Heart left ventricle (tissue), 16 donors: ENCODE results near the gene TNIK. TPM values are rescaled to one million over a fixed set of nuclear protein-coding genes. Genes with fewer than 3 reads are reported as not detected.

Source experiments
- ATAC-seq, 4 donors: fragments of 200-7000 bp; cut with Tn5 transposase; one replicate each; pipeline ENCODE4 v1.9.1; 2020 to 2022; ENCODE audit warnings: moderate library complexity in 4 of 4, mild to moderate bottlenecking in 3 of 4, moderate number of reproducible peaks in 1 of 4
- DNase-seq, 5 donors: peaks; one replicate each; pipeline ENCODE4 v3.0.0-alpha.2; 2020
- H3K27ac ChIP-seq, 12 donors: fragments of 200-600 bp; sonication (generic) in 4 of 12; one replicate each; pipeline versions ENCODE4 v1.5.0 to v1.8.0; 2016 to 2022; ENCODE audit warnings: mild to moderate bottlenecking in 2 of 12
- H3K27me3 ChIP-seq, 9 donors: fragments of 200-600 bp; sonication (generic) in 2 of 9; one replicate each; pipeline versions ENCODE4 v1.5.1 to v1.8.0; 2016 to 2022; ENCODE audit warnings: mild to moderate bottlenecking in 3 of 9
- H3K36me3 ChIP-seq, 9 donors: fragments of 200-600 bp; sonication (generic) in 2 of 9; one replicate each; pipeline versions ENCODE4 v1.5.0 to v1.8.0; 2018 to 2022; ENCODE audit warnings: mild to moderate bottlenecking in 2 of 9
- H3K4me1 ChIP-seq, 12 donors: fragments of 200-600 bp; sonication (generic) in 4 of 12; one replicate each; pipeline versions ENCODE4 v1.5.0 to v1.8.0; 2016 to 2022; ENCODE audit warnings: mild to moderate bottlenecking in 3 of 12
- H3K4me3 ChIP-seq, 12 donors: fragments of 200-600 bp; sonication (generic) in 4 of 12; one replicate each; pipeline versions ENCODE4 v1.5.0 to v1.8.0; 2017 to 2022; ENCODE audit warnings: mild to moderate bottlenecking in 9 of 12, moderate library complexity in 4 of 12
- H3K9me3 ChIP-seq, 12 donors: fragments of 200-600 bp; sonication (generic) in 4 of 12; one replicate each; pipeline versions ENCODE4 v1.5.0 to v1.8.0; 2016 to 2022; ENCODE audit warnings: mild to moderate bottlenecking in 1 of 12
- POLR2A ChIP-seq, 2 donors: fragments of 450-650 bp; IDR thresholded peaks; one replicate each; pipeline ENCODE4 v1.6.1; 2017; ENCODE audit warnings: antibody characterized with exemption in 2 of 2, mild to moderate bottlenecking in 2 of 2, moderate library complexity in 2 of 2
- WGBS, 4 donors: extraction: QIAGEN DNeasy Blood & Tissue Kit in 2 of 4; methylation state at CpG; one replicate each; pipeline versions ENCODE4 v1.1.5 to v1.1.7; 2013 to 2018; 5-methylcytosine and 5-hydroxymethylcytosine counted together
- intact Hi-C, 10 donors: fragments of 100-400 bp; cut with DNase I; formaldehyde crosslinking; loops; one replicate each; pipeline versions ENCODE4 v1.11.1 to v1.14.2; 2022
- polyA plus RNA-seq, 2 donors: library from polyadenylated mRNA; stranded (reverse); fragments of 200-250 nt; gene quantifications; one replicate each; pipeline ENCODE4 v1.2.3, GENCODE V29; 2013
- total RNA-seq, 9 donors: library from RNA; depleted of rRNA in 2 of 9; stranded (reverse); fragments of >200 nt in 2 of 9; fragmentation: NEBNext Ultra II Directional in 3 of 9; extraction: Animal tissue kit (Norgen Biotek cat#: 25700) in 3 of 9; gene quantifications; one replicate each; pipeline versions ENCODE4 v1.1.0 to v1.2.4, GENCODE V29; 2016 to 2023
- TF ChIP-seq, protein P1 (sequence below), 12 donors: fragments of 200-600 bp; sonication (generic) in 4 of 12; IDR thresholded peaks; one replicate each; pipeline versions ENCODE4 v1.5.0 to v1.8.0; 2018 to 2022; ENCODE audit warnings: antibody characterized with exemption in 12 of 12, mild to moderate bottlenecking in 5 of 12
- donor health status: ischemic (EF 13 %, LVEDD 7.1; RV severe dilation, severe dysfunction).
- donor health status: healthy with polysubstance abuse.
- donor health status: DM: no; HTN: yes; CAD: no.
- donor health status: DM: no; HTN: no; CAD: no.
- donor health status: ischemic (EF 25% LVEDD 6.9; RV normal size, moderate dysfunction).
- donor health status: ischemic (EF 25% LVEDD 5.7; RV mildly dilated, moderate dysfunction).
- donor health status: healthy.
- donor health status: DM: yes; HTN: yes; CAD: no.
- donor health status: ischemic (EF 35%, LVEDD 5.7; RV mildly dilated, moderate dysfunction).
- donor health status: nonischemic (EF 11% LVEDD 7.7; RV severe dilation, severe dysfunction).
- donor health status: DM: yes; HTN: yes; CAD: no.
- donor health status: PGD.
- donor health status: ischemic (EF 29% LVEDD 5.4; RV normal size, mild dysfunction).
- donor health status: nonischemic (EF 23%, LVEDD 6.1; RV moderate dilation, normal function).

The TNIK gene
- total and polyA plus RNA-seq, 11 donors, result 12.3 to 51.6 (median 32.4) TPM

DNA sequence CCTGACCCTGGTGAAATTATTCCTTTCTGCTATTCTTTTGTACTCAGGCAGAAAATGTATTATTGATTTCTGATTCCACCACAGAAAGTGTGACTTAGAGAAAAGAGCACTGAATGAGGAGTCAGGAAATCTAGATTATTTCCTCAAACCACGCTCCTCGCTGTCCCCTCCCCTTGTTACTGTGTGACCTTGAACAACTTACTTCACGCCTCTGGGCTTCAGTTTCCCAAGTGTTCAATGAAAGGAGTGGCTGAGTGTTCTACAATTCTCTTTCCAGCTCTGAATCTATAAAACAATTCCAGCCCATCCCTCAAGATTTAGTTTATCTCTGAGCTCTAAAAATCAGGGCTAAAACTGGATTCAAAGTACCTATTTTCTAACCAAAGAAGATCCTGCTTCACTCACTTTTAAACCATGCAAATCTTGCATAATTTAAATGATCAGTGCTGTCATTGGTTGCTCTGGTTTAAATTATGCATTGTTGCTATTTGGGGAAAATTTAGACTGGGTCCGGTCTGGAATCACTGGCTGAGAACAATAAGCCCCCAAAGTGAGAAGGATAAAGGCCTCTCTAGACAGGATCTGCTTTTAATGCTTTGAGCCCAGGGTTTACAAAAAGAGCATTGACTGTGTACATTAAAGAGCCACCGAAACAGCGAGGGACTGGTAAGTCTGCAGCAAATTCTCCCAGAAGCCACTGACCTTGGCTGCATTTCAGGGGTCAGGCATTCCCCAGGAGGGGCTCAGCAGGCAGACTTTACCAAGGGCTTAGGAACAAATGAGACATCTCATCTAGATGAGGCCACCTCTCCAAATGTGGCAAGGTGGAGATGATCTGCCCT is 3.2 kb downstream of the TNIK start:
- ATAC-seq (no peak), DNase-seq (no peak)
- 49 to 55% (median 51%) methylated on average over 6 of the region's 6 CpGs for WGBS, 4 donors
- intact Hi-C loops, result loop anchor here (5.0 to 10.0 kb wide), 12 partner anchors 40 to 280 kb away; no protein-coding TSS in a partner anchor
- H3K4me1 ChIP-seq, result peaks cover 0 to 68% (median 15%) of the 10 kb centered on the region in 12 donors
- no peak for TF ChIP-seq POLR2A (IDR thresholded peaks at IDR 0.05)
- TF ChIP-seq, protein P1, sequence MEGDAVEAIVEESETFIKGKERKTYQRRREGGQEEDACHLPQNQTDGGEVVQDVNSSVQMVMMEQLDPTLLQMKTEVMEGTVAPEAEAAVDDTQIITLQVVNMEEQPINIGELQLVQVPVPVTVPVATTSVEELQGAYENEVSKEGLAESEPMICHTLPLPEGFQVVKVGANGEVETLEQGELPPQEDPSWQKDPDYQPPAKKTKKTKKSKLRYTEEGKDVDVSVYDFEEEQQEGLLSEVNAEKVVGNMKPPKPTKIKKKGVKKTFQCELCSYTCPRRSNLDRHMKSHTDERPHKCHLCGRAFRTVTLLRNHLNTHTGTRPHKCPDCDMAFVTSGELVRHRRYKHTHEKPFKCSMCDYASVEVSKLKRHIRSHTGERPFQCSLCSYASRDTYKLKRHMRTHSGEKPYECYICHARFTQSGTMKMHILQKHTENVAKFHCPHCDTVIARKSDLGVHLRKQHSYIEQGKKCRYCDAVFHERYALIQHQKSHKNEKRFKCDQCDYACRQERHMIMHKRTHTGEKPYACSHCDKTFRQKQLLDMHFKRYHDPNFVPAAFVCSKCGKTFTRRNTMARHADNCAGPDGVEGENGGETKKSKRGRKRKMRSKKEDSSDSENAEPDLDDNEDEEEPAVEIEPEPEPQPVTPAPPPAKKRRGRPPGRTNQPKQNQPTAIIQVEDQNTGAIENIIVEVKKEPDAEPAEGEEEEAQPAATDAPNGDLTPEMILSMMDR (IDR thresholded peaks at IDR 0.05), result no peak
- no peaks in the 10 kb centered on the region for H3K36me3 ChIP-seq
- peak overlapping the region in 10 of 12 donors; percentile 35 to 92 (median 86) for H3K27ac ChIP-seq
- peaks cover 0 to 4% (median 0%) of the 10 kb centered on the region in 9 donors for H3K27me3 ChIP-seq
- H3K4me3 ChIP-seq, result peak overlapping the region in 6 of 12 donors; percentile 74 to 83 (median 79)
- H3K9me3 ChIP-seq, result no peaks in the 10 kb centered on the region

DNA sequence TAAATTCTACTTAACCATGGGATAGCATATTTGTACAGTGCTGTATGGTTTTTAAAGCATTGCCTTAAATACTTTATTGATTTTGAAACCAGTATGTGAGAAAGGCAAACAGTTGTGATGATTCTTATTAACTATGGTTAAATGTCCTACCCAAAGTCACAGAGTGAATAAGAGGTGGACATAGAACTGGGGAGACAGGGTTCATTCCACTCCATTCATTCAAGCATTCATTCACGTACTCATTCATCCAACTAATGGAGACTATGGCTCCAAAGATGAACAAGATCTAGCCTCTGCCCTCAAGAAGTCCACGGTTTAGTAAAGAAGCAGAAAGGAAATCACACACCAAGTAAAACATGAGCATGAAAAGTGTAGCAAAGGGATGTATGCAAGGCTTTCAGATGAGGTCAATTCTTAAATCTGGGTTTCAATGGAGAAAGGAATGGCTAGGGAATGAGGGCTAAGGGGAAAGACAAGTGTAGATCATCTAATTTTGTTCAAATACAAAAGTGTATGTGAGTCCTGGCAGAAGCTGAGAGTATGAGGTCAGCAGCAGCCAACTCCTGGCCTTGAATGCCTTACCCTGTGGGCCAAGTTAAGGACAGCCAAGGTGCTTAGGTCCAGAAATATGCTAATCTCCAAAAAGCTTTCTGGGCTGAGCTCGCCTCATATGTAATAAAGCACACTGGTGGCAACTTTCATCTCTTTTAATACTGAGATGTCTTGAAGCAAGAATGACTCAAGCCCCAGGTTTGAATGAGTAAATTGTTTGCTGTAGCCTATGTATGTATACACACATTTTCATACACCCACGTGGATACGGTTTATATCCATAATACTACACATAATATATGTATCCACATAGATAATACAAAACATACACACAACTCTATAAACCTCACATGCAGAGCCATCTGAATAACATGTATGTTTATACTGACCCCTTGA is 4.3 kb downstream of the TNIK start:
- no peaks in the 10 kb centered on the region for H3K9me3 ChIP-seq
- intact Hi-C loops, result loop anchor here (5.0 to 10.0 kb wide), 12 partner anchors 39 to 279 kb away; no protein-coding TSS in a partner anchor
- H3K4me3 ChIP-seq, result no peak overlapping the region
- ATAC-seq (peak in 3 of 4 donors; percentile 4 to 25 (median 12)), DNase-seq (peak in 4 of 5 donors; percentile 21 to 53 (median 46))
- peaks cover 0 to 69% (median 13%) of the 10 kb centered on the region in 12 donors for H3K4me1 ChIP-seq
- TF ChIP-seq, protein P1 (IDR thresholded peaks at IDR 0.05), result no peak
- TF ChIP-seq POLR2A (IDR thresholded peaks at IDR 0.05), result no peak
- H3K27ac ChIP-seq, result peak overlapping the region in 9 of 12 donors; percentile 3 to 92 (median 49)
- 24 to 51% (median 44%) methylated on average over 5 of the region's 5 CpGs for WGBS, 4 donors
- H3K27me3 ChIP-seq, result peaks cover 0 to 4% (median 0%) of the 10 kb centered on the region in 9 donors
- H3K36me3 ChIP-seq, result no peaks in the 10 kb centered on the region

DNA sequence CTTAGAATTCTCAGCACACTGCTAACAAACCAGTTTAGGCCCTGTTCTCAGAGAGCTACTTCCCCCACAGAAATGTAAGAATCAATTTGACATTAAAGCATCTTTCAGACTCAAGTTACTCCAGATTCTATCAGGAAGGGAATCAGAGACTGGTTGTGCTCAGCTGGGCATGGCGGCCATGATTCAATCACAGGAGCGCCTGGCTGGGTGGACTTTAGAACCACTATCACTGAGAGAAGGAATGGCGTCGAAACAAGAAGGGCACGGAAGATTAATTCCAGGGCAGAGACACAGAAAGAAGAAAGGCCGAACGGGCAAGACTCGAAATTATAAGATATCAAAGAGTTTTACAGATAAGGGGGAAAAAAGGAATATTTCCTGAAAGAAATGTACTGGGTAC is 6.2 kb downstream of the TNIK start:
- H3K4me3 ChIP-seq, result no peak overlapping the region
- no peaks in the 10 kb centered on the region for H3K9me3 ChIP-seq
- 73 to 75% (median 74%) methylated on average over 8 of the region's 8 CpGs for WGBS, 4 donors
- TF ChIP-seq POLR2A (IDR thresholded peaks at IDR 0.05), result no peak
- TF ChIP-seq, protein P1 (IDR thresholded peaks at IDR 0.05), result no peak
- peak overlapping the region in 4 of 12 donors; percentile 6 to 49 (median 28) for H3K27ac ChIP-seq
- ATAC-seq, result no peak
- no peak for DNase-seq
- H3K4me1 ChIP-seq, result peaks cover 0 to 60% (median 13%) of the 10 kb centered on the region in 12 donors
- peaks cover 0 to 1% (median 0%) of the 10 kb centered on the region in 9 donors for H3K27me3 ChIP-seq
- intact Hi-C loops, result loop anchor here in 5 of 10 donors (5.0 to 10.0 kb wide), 5 partner anchors 37 to 129 kb away; no protein-coding TSS in a partner anchor
- no peaks in the 10 kb centered on the region for H3K36me3 ChIP-seq
